Measurements from ENCODE around the gene ANKMY2. TPM values are rescaled to one million over a fixed set of nuclear protein-coding genes. Genes with fewer than 3 reads are reported as not detected.

Gene ANKMY2
- polyA plus RNA-seq, 3 donors: 4.8 to 7.5 (median 7.0) TPM

GRCh38 chr7:16571941-16572340 lies 73.6 kb downstream of the ANKMY2 start:
- no peak overlapping the region for H3K9ac ChIP-seq (ENCODE audit: insufficient read depth, low read length, poor library complexity, severe bottlenecking)
- H3K4me3 Mint-ChIP-seq: no peak overlapping the region
- intact Hi-C loops (cut with micrococcal nuclease): no loop called here
- no peak overlapping the region for H3K27ac Mint-ChIP-seq
- no peak for DNase-seq
- H3K79me2 ChIP-seq (ENCODE audit: insufficient read depth, low read length): no peaks in the 10 kb centered on the region
- H3K4me1 ChIP-seq (ENCODE audit: control insufficient read depth in 1 of 2, insufficient read depth in 2 of 2, low read length in 2 of 2): no peaks in the 10 kb centered on the region
- no peak overlapping the region for H3K4me2 ChIP-seq (replicated peaks; ENCODE audit: extremely low read depth, low read length, poor library complexity, severe bottlenecking)
- no peak overlapping the region for H3K4me3 ChIP-seq (replicated peaks in 1 of 3; ENCODE audit: low read depth in 2 of 3, low read length in 3 of 3)
- no peaks in the 10 kb centered on the region for H3K36me3 ChIP-seq (replicated peaks in 1 of 2; ENCODE audit: control insufficient read depth in 1 of 2, insufficient read depth in 2 of 2, low read length in 2 of 2)
- TF ChIP-seq CTCF (IDR thresholded peaks at IDR 0.05): no peak
- H3K27me3 Mint-ChIP-seq (ENCODE audit: low read depth in 3 of 3): peaks cover 0 to 5% (median 1%) of the 10 kb centered on the region in 3 donors
- H2AFZ ChIP-seq (ENCODE audit: insufficient read depth, low read depth, low read length, poor library complexity, severe bottlenecking): no peak overlapping the region
- H3K4me1 Mint-ChIP-seq: no peaks in the 10 kb centered on the region
- no peaks in the 10 kb centered on the region for H4K20me1 ChIP-seq (ENCODE audit: insufficient read depth, low read length)
- no peaks in the 10 kb centered on the region for H3K36me3 Mint-ChIP-seq
- no peak overlapping the region for H3K27ac ChIP-seq (ENCODE audit: low read depth in 1 of 2, low read length in 2 of 2)
- H3K9me3 Mint-ChIP-seq: peaks cover 2 to 7% (median 3%) of the 10 kb centered on the region in 7 donors
- 4% methylated on average over 3 of the region's 4 CpGs for WGBS (ENCODE audit: insufficient coverage)
- H3K9me3 ChIP-seq (replicated peaks in 1 of 2; ENCODE audit: control insufficient read depth in 1 of 2, insufficient read depth in 1 of 2, low read length in 2 of 2): no peaks in the 10 kb centered on the region
- no peaks in the 10 kb centered on the region for H3K27me3 ChIP-seq (ENCODE audit: control insufficient read depth in 2 of 2, insufficient read depth in 2 of 2, low read length in 2 of 2)

- H3K27ac Mint-ChIP-seq: no peak overlapping the region
- peak; percentile 4 to 34 (median 17) for DNase-seq
- no peaks in the 10 kb centered on the region for H3K79me2 ChIP-seq (ENCODE audit: insufficient read depth, low read length)
- H3K27ac ChIP-seq (ENCODE audit: low read depth in 1 of 2, low read length in 2 of 2): no peak overlapping the region
- no peak overlapping the region for H3K4me3 Mint-ChIP-seq
- H3K4me1 ChIP-seq (ENCODE audit: control insufficient read depth in 1 of 2, insufficient read depth in 2 of 2, low read length in 2 of 2): no peaks in the 10 kb centered on the region
- no peaks in the 10 kb centered on the region for H3K9me3 ChIP-seq (replicated peaks in 1 of 2; ENCODE audit: control insufficient read depth in 1 of 2, insufficient read depth in 1 of 2, low read length in 2 of 2)
- 35% methylated on average over 6 of the region's 13 CpGs for WGBS (ENCODE audit: insufficient coverage)
- no peaks in the 10 kb centered on the region for H3K27me3 ChIP-seq (ENCODE audit: control insufficient read depth in 2 of 2, insufficient read depth in 2 of 2, low read length in 2 of 2)
- H3K4me2 ChIP-seq (replicated peaks; ENCODE audit: extremely low read depth, low read length, poor library complexity, severe bottlenecking): no peak overlapping the region
- no peak overlapping the region for H3K9ac ChIP-seq (ENCODE audit: insufficient read depth, low read length, poor library complexity, severe bottlenecking)
- no peaks in the 10 kb centered on the region for H3K36me3 ChIP-seq (replicated peaks in 1 of 2; ENCODE audit: control insufficient read depth in 1 of 2, insufficient read depth in 2 of 2, low read length in 2 of 2)
- no peaks in the 10 kb centered on the region for H3K36me3 Mint-ChIP-seq
- no peak overlapping the region for H2AFZ ChIP-seq (ENCODE audit: insufficient read depth, low read depth, low read length, poor library complexity, severe bottlenecking)
- H3K9me3 Mint-ChIP-seq: no peaks in the 10 kb centered on the region
- peak; percentile 81 for TF ChIP-seq CTCF (IDR thresholded peaks at IDR 0.05)
- intact Hi-C loops (cut with micrococcal nuclease): no loop called here
- H4K20me1 ChIP-seq (ENCODE audit: insufficient read depth, low read length): no peaks in the 10 kb centered on the region
- H3K27me3 Mint-ChIP-seq (ENCODE audit: low read depth in 3 of 3): peaks cover 0 to 8% (median 1%) of the 10 kb centered on the region in 3 donors
- H3K4me3 ChIP-seq (replicated peaks in 1 of 3; ENCODE audit: low read depth in 2 of 3, low read length in 3 of 3): no peak overlapping the region
- peaks cover 9% of the 10 kb centered on the region for H3K4me1 Mint-ChIP-seq
Measured at GRCh38 chr7:16564909-16565426, 80.6 kb downstream of the ANKMY2 start.
